Stomach (tissue), 4 donors: Measurements from ENCODE around the gene EPHX1.

Experiments
- POLR2AphosphoS5 ChIP-seq, 3 donors: sonication (generic); formaldehyde crosslinking; IDR thresholded peaks; one replicate each; pipeline ENCODE4 v1.6.1; 2016; ENCODE audit warnings: antibody characterized with exemption in 3 of 3
- TF ChIP-seq, protein P1 (sequence below), 7 experiments: fragments of 450-650 bp in 4 of 7; fragments of 200-600 bp in 3 of 7; sonication (generic) in 3 of 7; IDR thresholded peaks; one replicate each; pipeline ENCODE4 v1.5.1; 2016 to 2019; ENCODE audit warnings: antibody characterized with exemption in 7 of 7, control low read depth in 2 of 7, mild to moderate bottlenecking in 1 of 7

- TF ChIP-seq POLR2AphosphoS5 (IDR thresholded peaks at IDR 0.05): no peak
- TF ChIP-seq, protein P1, sequence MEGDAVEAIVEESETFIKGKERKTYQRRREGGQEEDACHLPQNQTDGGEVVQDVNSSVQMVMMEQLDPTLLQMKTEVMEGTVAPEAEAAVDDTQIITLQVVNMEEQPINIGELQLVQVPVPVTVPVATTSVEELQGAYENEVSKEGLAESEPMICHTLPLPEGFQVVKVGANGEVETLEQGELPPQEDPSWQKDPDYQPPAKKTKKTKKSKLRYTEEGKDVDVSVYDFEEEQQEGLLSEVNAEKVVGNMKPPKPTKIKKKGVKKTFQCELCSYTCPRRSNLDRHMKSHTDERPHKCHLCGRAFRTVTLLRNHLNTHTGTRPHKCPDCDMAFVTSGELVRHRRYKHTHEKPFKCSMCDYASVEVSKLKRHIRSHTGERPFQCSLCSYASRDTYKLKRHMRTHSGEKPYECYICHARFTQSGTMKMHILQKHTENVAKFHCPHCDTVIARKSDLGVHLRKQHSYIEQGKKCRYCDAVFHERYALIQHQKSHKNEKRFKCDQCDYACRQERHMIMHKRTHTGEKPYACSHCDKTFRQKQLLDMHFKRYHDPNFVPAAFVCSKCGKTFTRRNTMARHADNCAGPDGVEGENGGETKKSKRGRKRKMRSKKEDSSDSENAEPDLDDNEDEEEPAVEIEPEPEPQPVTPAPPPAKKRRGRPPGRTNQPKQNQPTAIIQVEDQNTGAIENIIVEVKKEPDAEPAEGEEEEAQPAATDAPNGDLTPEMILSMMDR (IDR thresholded peaks at IDR 0.05): no peak
Observed at GRCh38 chr1:225857256-225857655, 47.3 kb downstream of the EPHX1 start.
